HCT116 (cell line): Measurements from ENCODE around the gene CD163. TPM values are rescaled to one million over a fixed set of nuclear protein-coding genes. Genes with fewer than 3 reads are reported as not detected.

ENCODE experiments used
- ATAC-seq: fragments of 200-7000 bp; cut with Tn5 transposase; 2 replicates; pipeline ENCODE4 v1.9.1; 2020; ENCODE audit warnings: mild to moderate bottlenecking, moderate library complexity
- BruUV-seq: library from RNA; stranded (reverse); fragments of 400-500 nt; replicated peaks from 2 replicates; lab custom pipeline; 2021; lab: Mats Ljungman, UMichigan
- CTCF ChIA-PET: fragments of 300-600 bp; sonication (Branson Sonifier 250); formaldehyde crosslinking; loops from one replicate; lab custom pipeline; 2021; ENCODE audit warnings: antibody characterized with exemption; lab: Charles Lee
- POLR2A ChIA-PET: fragments of 300-600, 350-600 bp; sonication (Branson Sonifier 250); formaldehyde crosslinking; loops from one replicate; lab custom pipeline; 2021; ENCODE audit warnings: antibody characterized with exemption; lab: Charles Lee
- RAD21 ChIA-PET, 2 experiments: fragments of 300-600 bp; sonication (Branson Sonifier 250); formaldehyde crosslinking; loops; one replicate each; lab custom pipeline; 2023; ENCODE audit warnings: low total read pairs in 2 of 2; ENCODE audit not compliant: uncharacterized antibody in 2 of 2, unreplicated experiment in 2 of 2, low non-redundant PET in 1 of 2; lab: Charles Lee
- DNase-seq: peaks from one replicate; pipeline ENCODE4 v3.0.0-alpha.2; 2010; ENCODE audit warnings: low read depth, low spot score
- H2AFZ ChIP-seq: fragments of 200-600 bp; shearing (Covaris generic), sonication (generic); 2 replicates; pipeline ENCODE4 v1.6.1; 2017; ENCODE audit warnings: low read depth, mixed run types, mixed read lengths, antibody characterized with exemption, low read length; ENCODE audit not compliant: poor library complexity, severe bottlenecking
- H3K27ac ChIP-seq: 2 replicates; pipeline ENCODE4 v1.5.1; 2012; ENCODE audit warnings: low read depth, low read length
- H3K27me3 ChIP-seq: fragments of 200-600 bp; sonication (generic); 2 replicates; pipeline ENCODE4 v1.6.1; 2016; ENCODE audit warnings: mixed run types, low read length, mixed read lengths; ENCODE audit not compliant: insufficient read depth
- H3K36me3 ChIP-seq, 2 experiments: fragments of 200-500 bp in 1 of 2; fragments of 200-600 bp in 1 of 2; sonication (Bioruptor generic) in 1 of 2; sonication (generic) in 1 of 2; 2 replicates each; pipeline versions ENCODE4 v1.5.1 to v1.6.1; 2014 to 2016; ENCODE audit warnings: low read length in 2 of 2, inconsistent platforms in 1 of 2, mixed read lengths in 1 of 2, mixed run types in 1 of 2; ENCODE audit not compliant: insufficient read depth in 2 of 2, control insufficient read depth in 1 of 2
- H3K4me1 ChIP-seq, 2 experiments: fragments of 200-600 bp in 1 of 2; sonication (generic) in 1 of 2; 2 replicates each; pipeline versions ENCODE4 v1.5.1 to v1.6.1; 2012 to 2017; ENCODE audit warnings: low read length in 2 of 2, inconsistent platforms in 1 of 2, mild to moderate bottlenecking in 1 of 2, mixed read lengths in 1 of 2, mixed run types in 1 of 2, moderate library complexity in 1 of 2; ENCODE audit not compliant: insufficient read depth in 2 of 2, control insufficient read depth in 1 of 2
- H3K4me2 ChIP-seq: fragments of 200-600 bp; sonication (generic); 2 replicates; pipeline ENCODE4 v1.6.1; 2017; ENCODE audit warnings: mixed run types, low read length, mixed read lengths
- H3K4me3 ChIP-seq, 2 experiments: fragments of 200-600 bp in 1 of 2; sonication (generic) in 1 of 2; replicated peaks in 1 of 2; 2 replicates each; pipeline ENCODE4 v1.5.1; 2011 to 2016; ENCODE audit warnings: low read length in 2 of 2, control low read depth in 1 of 2, low read depth in 1 of 2, mild to moderate bottlenecking in 1 of 2, mixed read lengths in 1 of 2, mixed run types in 1 of 2
- H3K79me2 ChIP-seq: fragments of 200-600 bp; sonication (generic); 2 replicates; pipeline ENCODE4 v1.6.1; 2017; ENCODE audit warnings: mild to moderate bottlenecking, mixed run types, low read length, moderate library complexity, mixed read lengths; ENCODE audit not compliant: insufficient read depth
- H3K9ac ChIP-seq: fragments of 200-600 bp; sonication (generic); 2 replicates; pipeline ENCODE4 v1.6.1; 2016; ENCODE audit warnings: low read length, mixed read lengths
- H3K9me2 ChIP-seq: fragments of 200-600 bp; sonication (generic), shearing (Covaris generic); 2 replicates; pipeline ENCODE4 v1.6.1; 2017; ENCODE audit warnings: mixed run types, mild to moderate bottlenecking, moderate library complexity; ENCODE audit not compliant: insufficient read depth
- H3K9me3 ChIP-seq, 2 experiments: fragments of 200-500 bp in 1 of 2; fragments of 200-600 bp in 1 of 2; sonication (Bioruptor generic) in 1 of 2; sonication (generic) in 1 of 2; 2 replicates each; pipeline ENCODE4 v1.6.1; 2014 to 2017; ENCODE audit warnings: low read length in 2 of 2, mixed read lengths in 2 of 2, inconsistent platforms in 1 of 2, low read depth in 1 of 2, mild to moderate bottlenecking in 1 of 2, mixed run types in 1 of 2, moderate library complexity in 1 of 2; ENCODE audit not compliant: control insufficient read depth in 1 of 2, insufficient read depth in 1 of 2
- H4K20me1 ChIP-seq: fragments of 200-600 bp; sonication (generic), shearing (Covaris generic); 2 replicates; pipeline ENCODE4 v1.6.1; 2017; ENCODE audit warnings: mixed run types, mild to moderate bottlenecking, moderate library complexity; ENCODE audit not compliant: insufficient read depth
- CBX3 ChIP-seq: IDR thresholded peaks from 2 replicates; pipeline ENCODE4 v1.6.1; 2012; ENCODE audit warnings: low read depth
- CEBPB ChIP-seq: IDR thresholded peaks from 2 replicates; pipeline ENCODE4 v1.6.1; 2012; ENCODE audit warnings: low read depth
- EGR1 ChIP-seq: IDR thresholded peaks from 2 replicates; pipeline ENCODE4 v1.6.1; 2012; ENCODE audit warnings: low read depth
- EZH2 ChIP-seq: fragments of 200-600 bp; sonication (generic); IDR thresholded peaks from 2 replicates; pipeline ENCODE4 v1.6.1; 2017; ENCODE audit warnings: antibody characterized with exemption, mixed run types
- EZH2phosphoT487 ChIP-seq: fragments of 200-600 bp; IDR thresholded peaks from 2 replicates; pipeline ENCODE4 v1.6.1; 2018; ENCODE audit warnings: antibody characterized with exemption, borderline replicate concordance
- FOSL1 ChIP-seq: IDR thresholded peaks from 2 replicates; pipeline ENCODE4 v1.6.1; 2012; ENCODE audit warnings: low read depth
- JUND ChIP-seq: IDR thresholded peaks from 2 replicates; pipeline ENCODE4 v1.6.1; 2012
- POLR2A ChIP-seq: IDR thresholded peaks from 2 replicates; pipeline ENCODE4 v1.7.0; 2011; ENCODE audit warnings: borderline replicate concordance; ENCODE audit not compliant: insufficient read depth, insufficient read length; ENCODE audit errors: extremely low read depth
- POLR2AphosphoS5 ChIP-seq: IDR thresholded peaks from 2 replicates; pipeline ENCODE4 v1.6.1; 2011; ENCODE audit warnings: mild to moderate bottlenecking, low read depth, low read length, moderate library complexity
- SIN3A ChIP-seq: IDR thresholded peaks from 2 replicates; pipeline ENCODE4 v1.6.1; 2012; ENCODE audit warnings: low read depth
- SP1 ChIP-seq: IDR thresholded peaks from 2 replicates; pipeline ENCODE4 v1.6.1; 2012; ENCODE audit warnings: low read depth
- SRF ChIP-seq: IDR thresholded peaks from 2 replicates; pipeline ENCODE4 v1.6.1; 2012; ENCODE audit warnings: low read depth
- YY1 ChIP-seq: IDR thresholded peaks from 2 replicates; pipeline ENCODE4 v1.6.1; 2011; ENCODE audit warnings: low read length, low read depth, moderate library complexity, mild to moderate bottlenecking; ENCODE audit not compliant: insufficient replicate concordance; ENCODE audit errors: extremely low read depth
- ZFX ChIP-seq: fragments of 450-650 bp; IDR thresholded peaks from 2 replicates; pipeline ENCODE4 v1.6.1; 2017
- ZNF274 ChIP-seq: fragments of 200-500 bp; sonication (Bioruptor generic); IDR thresholded peaks from 2 replicates; pipeline ENCODE4 v1.6.1; 2014; ENCODE audit warnings: mild to moderate bottlenecking, low read depth, low read length, inconsistent platforms
- intact Hi-C: fragments of 100-400 bp; cut with micrococcal nuclease; formaldehyde crosslinking; loops from 2 replicates; pipeline ENCODE4 v1.10.0; 2022
- total RNA-seq: library from RNA; stranded (reverse); gene quantifications from one replicate; pipeline ENCODE4 v1.2.1, GENCODE V29; 2021; ENCODE audit not compliant: unreplicated experiment
- TF ChIP-seq, protein P1 (sequence below): IDR thresholded peaks from 2 replicates; pipeline ENCODE4 v1.6.1; 2011; ENCODE audit warnings: mild to moderate bottlenecking, low read length, moderate library complexity; ENCODE audit not compliant: insufficient replicate concordance; ENCODE audit errors: extremely low read depth
- TF ChIP-seq, protein P2 (sequence below): IDR thresholded peaks from 2 replicates; pipeline ENCODE4 v1.6.1; 2012

Gene CD163
- total RNA-seq, 1 experiment from 2014 or later, result 1.4 TPM

GRCh38 chr12:7495136-7495535 lies 8.4 kb downstream of the CD163 start:
- H3K27me3 ChIP-seq, result no peaks in the 10 kb centered on the region
- no peak for ATAC-seq
- H3K36me3 ChIP-seq, result no peaks in the 10 kb centered on the region
- DNase-seq, result no peak
- RAD21 ChIA-PET, result no interaction called here
- no peak overlapping the region for H3K4me3 ChIP-seq
- no peak overlapping the region for H3K4me2 ChIP-seq
- no peaks in the 10 kb centered on the region for H3K79me2 ChIP-seq
- no peak for TF ChIP-seq CEBPB
- TF ChIP-seq, protein P1, sequence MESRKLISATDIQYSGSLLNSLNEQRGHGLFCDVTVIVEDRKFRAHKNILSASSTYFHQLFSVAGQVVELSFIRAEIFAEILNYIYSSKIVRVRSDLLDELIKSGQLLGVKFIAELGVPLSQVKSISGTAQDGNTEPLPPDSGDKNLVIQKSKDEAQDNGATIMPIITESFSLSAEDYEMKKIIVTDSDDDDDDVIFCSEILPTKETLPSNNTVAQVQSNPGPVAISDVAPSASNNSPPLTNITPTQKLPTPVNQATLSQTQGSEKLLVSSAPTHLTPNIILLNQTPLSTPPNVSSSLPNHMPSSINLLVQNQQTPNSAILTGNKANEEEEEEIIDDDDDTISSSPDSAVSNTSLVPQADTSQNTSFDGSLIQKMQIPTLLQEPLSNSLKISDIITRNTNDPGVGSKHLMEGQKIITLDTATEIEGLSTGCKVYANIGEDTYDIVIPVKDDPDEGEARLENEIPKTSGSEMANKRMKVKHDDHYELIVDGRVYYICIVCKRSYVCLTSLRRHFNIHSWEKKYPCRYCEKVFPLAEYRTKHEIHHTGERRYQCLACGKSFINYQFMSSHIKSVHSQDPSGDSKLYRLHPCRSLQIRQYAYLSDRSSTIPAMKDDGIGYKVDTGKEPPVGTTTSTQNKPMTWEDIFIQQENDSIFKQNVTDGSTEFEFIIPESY, result no peak
- TF ChIP-seq, all 23 proteins: peak for 0
- BruUV-seq, result no TSS peak
- Histone ChIP-seq H4K20me1 (no peaks in the 10 kb centered on the region), H2AFZ (no peak overlapping the region), H3K27ac (no peak overlapping the region), H3K9me3 (no peaks in the 10 kb centered on the region), H3K4me1 (peaks cover 0 to 5% of the 10 kb centered on the region in 2 experiments; a peak in 2 of 4 replicates), H3K9ac (no peak overlapping the region), H3K9me2 (no peaks in the 10 kb centered on the region)
- CTCF ChIA-PET, result no interaction called here
- POLR2A ChIA-PET, result no interaction called here
- intact Hi-C loops, result no loop called here

DNA sequence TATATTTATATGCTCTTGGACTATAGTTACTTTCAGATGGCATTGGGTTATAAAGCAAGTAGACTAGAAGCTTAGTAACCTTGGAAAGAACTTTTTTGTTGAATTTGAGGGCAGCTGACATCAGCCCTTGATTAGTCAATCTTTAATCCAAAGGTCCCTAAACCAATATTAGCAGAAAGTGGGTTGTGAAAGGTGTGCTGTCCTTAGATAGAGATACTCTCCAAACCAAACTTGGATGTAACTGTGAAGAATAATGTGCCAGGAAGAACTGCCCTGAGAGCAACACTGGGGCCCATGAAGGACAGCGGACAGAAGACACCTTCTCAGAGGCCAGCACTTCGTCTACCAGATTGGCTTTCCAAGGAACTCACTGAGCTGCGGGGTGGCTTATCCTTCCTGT lies 10.6 kb downstream of the CD163 start:
- no peak overlapping the region for H3K9ac ChIP-seq
- no peaks in the 10 kb centered on the region for H4K20me1 ChIP-seq
- H3K27ac ChIP-seq, result no peak overlapping the region
- DNase-seq (no peak), ATAC-seq (no peak)
- POLR2A ChIA-PET, result no interaction called here
- no peak overlapping the region for H2AFZ ChIP-seq
- RAD21 ChIA-PET, result no interaction called here
- BruUV-seq, result no TSS peak
- H3K9me3 ChIP-seq, result no peaks in the 10 kb centered on the region
- H3K79me2 ChIP-seq, result no peaks in the 10 kb centered on the region
- CTCF ChIA-PET, result no interaction called here
- H3K36me3 ChIP-seq, result no peaks in the 10 kb centered on the region
- H3K4me1 ChIP-seq, result no peaks in the 10 kb centered on the region
- no peaks in the 10 kb centered on the region for H3K9me2 ChIP-seq
- no peak overlapping the region for H3K4me3 ChIP-seq
- no peak overlapping the region for H3K4me2 ChIP-seq
- TF ChIP-seq EGR1 (no peak), JUND (no peak), YY1 (no peak), FOSL1 (no peak), SP1 (no peak), CBX3 (no peak), POLR2AphosphoS5 (no peak), EZH2phosphoT487 (no peak), CEBPB (no peak), POLR2A (no peak), ZFX (no peak), SIN3A (no peak), SRF (no peak), ZNF274 (no peak), EZH2 (no peak)
- TF ChIP-seq, protein P2, sequence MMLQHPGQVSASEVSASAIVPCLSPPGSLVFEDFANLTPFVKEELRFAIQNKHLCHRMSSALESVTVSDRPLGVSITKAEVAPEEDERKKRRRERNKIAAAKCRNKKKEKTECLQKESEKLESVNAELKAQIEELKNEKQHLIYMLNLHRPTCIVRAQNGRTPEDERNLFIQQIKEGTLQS, result no peak
- intact Hi-C loops, result no loop called here
- H3K27me3 ChIP-seq, result no peaks in the 10 kb centered on the region
